Thoracic aorta endothelial cell (primary cell): ENCODE results near the gene OR51S1. TPM values are rescaled to one million over a fixed set of nuclear protein-coding genes. Genes with fewer than 3 reads are reported as not detected.

Source experiments
- total RNA-seq: library from RNA; depleted of rRNA; stranded (reverse); fragments of >200 nt; gene quantifications from 2 replicates; pipeline ENCODE4 v1.2.3, GENCODE V29; 2012

The OR51S1 gene
- total RNA-seq, result not detected in 2 replicates

GRCh38 chr11:4848908-4849532 lies at the start of gene OR51S1:
Gene OR51S1 (minus strand): TSS chr11:4849208. CDS start chr11:4849208, 0 bp downstream.

GRCh38 chr11:4881860-4882500 lies 33.0 kb upstream of the OR51S1 start, which contains the start of gene OR51T1:
Gene OR51T1 (plus strand): TSS chr11:4881900. CDS start chr11:4881900, 0 bp downstream.

GRCh38 chr11:4821021-4821420 lies 28.0 kb downstream of the OR51S1 start, which contains the start of gene OR51F2:
Gene OR51F2 (plus strand): TSS chr11:4821321. CDS start chr11:4821422, 101 bp downstream.

GRCh38 chr11:4804280-4804679 lies 44.7 kb downstream of the OR51S1 start, which contains the start of gene OR52R1:
Gene OR52R1 (minus strand): TSS chr11:4804380. CDS start chr11:4804380, 0 bp downstream.

Other genes with a start within 250 kb of the OR51S1 start
- 11.6 and 13.9 TPM in 2 replicates for gene TRIM68, start 241.0 kb downstream of the OR51S1 start, total RNA-seq
- gene OR51D1, start 211.7 kb downstream of the OR51S1 start, total RNA-seq, result not detected in 2 replicates
- gene OR51E1, start 205.2 kb downstream of the OR51S1 start, total RNA-seq, result not detected in 2 replicates
- gene OR51E2, start 151.4 kb downstream of the OR51S1 start, total RNA-seq, result not detected in 2 replicates
- not detected in 2 replicates for gene MMP26, start 144.4 kb downstream of the OR51S1 start, total RNA-seq
- not detected in 2 replicates for gene OR51F1, start 79.3 kb downstream of the OR51S1 start, total RNA-seq
- gene OR52R1, start 44.8 kb downstream of the OR51S1 start, total RNA-seq, result not detected in 2 replicates
- gene OR51F2, start 27.9 kb downstream of the OR51S1 start, total RNA-seq, result not detected in 2 replicates
- gene OR51T1, start 32.7 kb upstream of the OR51S1 start, total RNA-seq, result not detected in 2 replicates
- gene OR51A7, start 54.6 kb upstream of the OR51S1 start, total RNA-seq, result not detected in 2 replicates
- not detected in 2 replicates for gene OR51G2, start 70.1 kb upstream of the OR51S1 start, total RNA-seq
- not detected in 2 replicates for gene OR51G1, start 75.1 kb upstream of the OR51S1 start, total RNA-seq
- gene OR51A4, start 98.4 kb upstream of the OR51S1 start, total RNA-seq, result not detected in 2 replicates
- not detected in 2 replicates for gene OR51A2, start 106.5 kb upstream of the OR51S1 start, total RNA-seq
- gene OR51L1, start 145.6 kb upstream of the OR51S1 start, total RNA-seq, result not detected in 2 replicates
- gene OR52J3, start 197.3 kb upstream of the OR51S1 start, total RNA-seq, result not detected in 2 replicates
- gene OR52E2, start 210.4 kb upstream of the OR51S1 start, total RNA-seq, result not detected in 2 replicates
- not detected in 2 replicates for gene OR52E1, start 220.4 kb upstream of the OR51S1 start, total RNA-seq